ENCODE results near the gene KRTAP1-1.

DNA sequence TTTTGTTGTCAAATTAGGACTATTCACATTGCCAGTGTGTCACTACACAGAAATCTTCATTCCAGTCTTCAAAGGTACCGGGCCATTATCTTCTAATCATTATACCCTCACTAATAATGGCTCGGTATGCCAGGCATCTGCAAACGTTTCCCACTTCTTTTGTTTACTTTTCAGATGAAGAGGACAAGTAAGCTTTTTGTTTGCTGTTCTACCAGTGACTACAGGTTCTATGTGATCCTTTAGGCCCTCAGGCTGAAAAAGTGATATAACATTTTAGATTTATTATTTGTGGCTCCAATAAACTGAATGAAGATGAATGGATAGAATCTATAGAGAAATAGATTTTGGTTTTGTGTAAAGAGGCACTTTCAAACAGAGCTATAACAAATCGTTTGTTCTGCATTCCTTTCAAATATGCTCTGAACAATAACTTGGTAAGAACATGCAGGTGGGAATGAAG is 31.9 kb downstream of the KRTAP1-1 start:
- TF ChIP-seq POLR2AphosphoS5 (IDR thresholded peaks at IDR 0.05): no peak
- no peak for TF ChIP-seq POLR2A (IDR thresholded peaks at IDR 0.05)
